Body of pancreas (tissue), 4 donors: ENCODE results near the gene LAMB3. TPM values are rescaled to one million over a fixed set of nuclear protein-coding genes. Genes with fewer than 3 reads are reported as not detected.

Source experiments
- ATAC-seq: fragments of 150-250 bp; one replicate; pipeline ENCODE4 v1.9.1; 2016
- DNase-seq, 4 donors: peaks; one replicate each; pipeline ENCODE4 v3.0.0-alpha.2; 2019
- H3K27ac ChIP-seq, 4 donors: fragments of 200-600 bp; sonication (generic); 1 replicate in 3 of 4; 2 replicates in 1 of 4; pipeline versions ENCODE4 v1.5.1 to v1.6.1; 2016 to 2019; ENCODE audit warnings: mild to moderate bottlenecking in 1 of 4, mixed read lengths in 1 of 4, moderate library complexity in 1 of 4
- H3K27me3 ChIP-seq, 2 donors: fragments of 200-600 bp; sonication (generic); one replicate each; pipeline ENCODE4 v1.6.0; 2016; ENCODE audit warnings: mild to moderate bottlenecking in 1 of 2
- H3K36me3 ChIP-seq, 2 donors: fragments of 200-600 bp; sonication (generic); replicated peaks in 1 of 2; 2 replicates each; pipeline ENCODE4 v1.5.1; 2016; ENCODE audit warnings: low read depth in 2 of 2; ENCODE audit not compliant: insufficient read depth in 1 of 2
- H3K4me1 ChIP-seq: fragments of 200-600 bp; sonication (generic); one replicate; pipeline ENCODE4 v1.6.0; 2016
- H3K4me3 ChIP-seq, 2 donors: fragments of 200-600 bp; sonication (generic); 1 replicate in 1 of 2; 2 replicates in 1 of 2; pipeline ENCODE4 v1.5.1; 2016 to 2019
- H3K9me3 ChIP-seq, 3 donors: fragments of 200-600 bp; sonication (generic); 1 replicate in 2 of 3; 2 replicates in 1 of 3; pipeline ENCODE4 v1.5.1; 2016
- CTCF ChIP-seq, 7 experiments: fragments of 450-650 bp in 4 of 7; fragments of 200-600 bp in 3 of 7; sonication (generic) in 3 of 7; IDR thresholded peaks; one replicate each; pipeline ENCODE4 v1.5.1; 2016 to 2019; ENCODE audit warnings: antibody characterized with exemption in 7 of 7
- POLR2A ChIP-seq, 3 donors: fragments of 450-650 bp; IDR thresholded peaks; one replicate each; pipeline ENCODE4 v1.6.1; 2016; ENCODE audit warnings: antibody characterized with exemption in 3 of 3, mild to moderate bottlenecking in 2 of 3
- WGBS, 2 donors: methylation state at CpG; one replicate each; pipeline ENCODE4 v1.1.5; 2017; 5-methylcytosine and 5-hydroxymethylcytosine counted together
- intact Hi-C: fragments of 100-400 bp; cut with DNase I; formaldehyde crosslinking; loops from one replicate; pipeline ENCODE4 v1.15.1; 2023
- total RNA-seq, 2 donors: library from RNA; depleted of rRNA; stranded (reverse); fragments of >200 nt; gene quantifications; one replicate each; pipeline ENCODE4 v1.1.0, GENCODE V29; 2016

LAMB3 gene
- total RNA-seq, 2 donors from 2014 or later, result 5.3 to 7.3 TPM

GRCh38 chr1:209673631-209674417 lies 21.6 kb upstream of the LAMB3 start:
- no peaks in the 10 kb centered on the region for H3K36me3 ChIP-seq
- WGBS, 2 donors, result 21% methylated on average over 7 of the region's 7 CpGs
- DNase-seq, result peak in 1 of 4 donors; percentile 29
- ATAC-seq, result peak; percentile 7
- no peak overlapping the region for H3K4me3 ChIP-seq
- TF ChIP-seq CTCF (IDR thresholded peaks at IDR 0.05) (no peak), POLR2A (IDR thresholded peaks at IDR 0.05) (no peak)
- H3K27me3 ChIP-seq, result no peaks in the 10 kb centered on the region
- H3K4me1 ChIP-seq, result peaks cover 48% of the 10 kb centered on the region
- H3K27ac ChIP-seq, result peak overlapping the region; percentile 64 to 70 (median 68)
- H3K9me3 ChIP-seq, result no peaks in the 10 kb centered on the region
- intact Hi-C loops, result no loop called here

GRCh38 chr1:209672705-209673630 lies 20.7 kb upstream of the LAMB3 start:
- Histone ChIP-seq H3K4me3 (no peak overlapping the region), H3K27me3 (no peaks in the 10 kb centered on the region), H3K36me3 (no peaks in the 10 kb centered on the region), H3K9me3 (no peaks in the 10 kb centered on the region), H3K4me1 (peaks cover 48% of the 10 kb centered on the region), H3K27ac (peak overlapping the region; percentile 64 to 70 (median 68))
- TF ChIP-seq CTCF (IDR thresholded peaks at IDR 0.05), result no peak
- no peak for TF ChIP-seq POLR2A (IDR thresholded peaks at IDR 0.05)
- ATAC-seq (peak; percentile 22), DNase-seq (no peak)
- intact Hi-C loops, result no loop called here
- 33 to 44% methylated on average over 5 of the region's 5 CpGs for WGBS, 2 donors

- WGBS, 2 donors, result 75 to 80% methylated on average over 1 of the region's 1 CpG
- Histone ChIP-seq H3K27ac (no peak overlapping the region), H3K4me3 (no peak overlapping the region), H3K27me3 (no peaks in the 10 kb centered on the region), H3K36me3 (no peaks in the 10 kb centered on the region), H3K9me3 (no peaks in the 10 kb centered on the region), H3K4me1 (peaks cover 35% of the 10 kb centered on the region)
- DNase-seq (peak in 2 of 4 donors; percentile 42), ATAC-seq (no peak)
- intact Hi-C loops, result no loop called here
- no peak for TF ChIP-seq CTCF (IDR thresholded peaks at IDR 0.05)
- TF ChIP-seq POLR2A (IDR thresholded peaks at IDR 0.05), result no peak
Observed at GRCh38 chr1:209670441-209671082, 18.3 kb upstream of the LAMB3 start.

- WGBS, 2 donors, result 91 to 95% methylated on average over 4 of the region's 4 CpGs
- ATAC-seq (no peak), DNase-seq (no peak)
- H3K27ac ChIP-seq, result no peak overlapping the region
- peaks cover 13% of the 10 kb centered on the region for H3K4me1 ChIP-seq
- H3K9me3 ChIP-seq, result no peaks in the 10 kb centered on the region
- H3K4me3 ChIP-seq, result no peak overlapping the region
- TF ChIP-seq POLR2A (IDR thresholded peaks at IDR 0.05) (no peak), CTCF (IDR thresholded peaks at IDR 0.05) (no peak)
- H3K36me3 ChIP-seq, result no peaks in the 10 kb centered on the region
- intact Hi-C loops, result no loop called here
- no peaks in the 10 kb centered on the region for H3K27me3 ChIP-seq
Observed at GRCh38 chr1:209667708-209668107, 15.5 kb upstream of the LAMB3 start.
